ENCODE data around the gene OGFR.

Gene OGFR

DNA sequence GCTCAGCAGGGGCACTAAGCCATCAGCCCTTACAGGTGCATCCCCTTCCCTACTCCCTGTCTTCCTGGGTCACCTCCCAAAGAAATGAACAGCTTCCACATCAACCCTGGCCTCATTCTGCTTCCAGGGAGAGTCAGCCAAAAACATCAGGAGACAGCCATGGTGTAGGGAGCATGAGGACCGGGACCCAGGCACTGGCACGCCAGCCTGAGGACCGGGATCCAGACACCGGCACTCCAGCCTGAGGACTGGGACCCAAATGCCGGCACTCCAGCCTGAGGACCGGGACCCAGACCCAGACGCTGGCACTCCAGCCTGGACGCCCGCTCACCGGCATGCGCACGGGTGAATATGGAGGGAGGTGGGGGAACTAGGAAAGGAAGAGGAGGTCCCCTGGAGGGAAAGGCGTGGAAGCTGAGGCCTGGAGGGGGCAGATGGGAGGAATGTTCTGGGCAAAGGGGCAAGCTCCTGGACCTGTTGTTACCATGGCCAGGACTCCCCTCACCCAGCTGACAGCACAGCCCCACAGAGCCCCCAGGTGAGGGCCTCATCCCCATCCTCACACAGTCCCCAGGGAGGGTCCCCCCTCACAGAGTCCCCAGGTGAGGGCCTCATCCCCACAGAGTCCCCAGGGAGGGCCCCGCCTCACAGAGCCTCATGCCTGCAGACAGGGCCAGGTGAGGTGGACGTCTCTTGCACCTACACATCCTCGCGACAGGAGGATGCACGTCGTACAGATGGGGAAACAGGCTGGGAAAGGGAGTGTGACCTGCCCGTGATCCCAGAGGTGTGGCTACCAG is 34.3 kb upstream of the OGFR start:
- DNase-seq = no peak

DNA sequence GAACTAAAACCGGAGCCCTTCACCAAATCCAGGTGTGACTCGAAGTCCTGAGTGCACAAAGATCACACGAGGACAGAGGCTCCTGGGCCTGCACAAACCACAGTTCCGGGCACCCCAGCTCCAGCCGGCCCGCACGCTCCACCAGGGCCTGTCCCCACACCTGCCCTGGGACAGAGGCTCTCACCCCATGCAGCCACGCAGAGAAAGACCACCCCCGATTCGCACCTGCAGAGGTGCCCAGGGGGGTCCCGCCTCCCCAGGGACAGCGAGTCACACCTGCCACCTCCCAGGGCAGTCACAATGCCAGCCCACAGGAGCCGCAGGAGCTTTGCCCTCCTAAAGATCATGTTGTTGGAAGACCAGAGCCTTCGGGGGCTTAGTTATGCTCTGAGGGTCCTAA is 33.7 kb upstream of the OGFR start:
- no peak for DNase-seq

DNA sequence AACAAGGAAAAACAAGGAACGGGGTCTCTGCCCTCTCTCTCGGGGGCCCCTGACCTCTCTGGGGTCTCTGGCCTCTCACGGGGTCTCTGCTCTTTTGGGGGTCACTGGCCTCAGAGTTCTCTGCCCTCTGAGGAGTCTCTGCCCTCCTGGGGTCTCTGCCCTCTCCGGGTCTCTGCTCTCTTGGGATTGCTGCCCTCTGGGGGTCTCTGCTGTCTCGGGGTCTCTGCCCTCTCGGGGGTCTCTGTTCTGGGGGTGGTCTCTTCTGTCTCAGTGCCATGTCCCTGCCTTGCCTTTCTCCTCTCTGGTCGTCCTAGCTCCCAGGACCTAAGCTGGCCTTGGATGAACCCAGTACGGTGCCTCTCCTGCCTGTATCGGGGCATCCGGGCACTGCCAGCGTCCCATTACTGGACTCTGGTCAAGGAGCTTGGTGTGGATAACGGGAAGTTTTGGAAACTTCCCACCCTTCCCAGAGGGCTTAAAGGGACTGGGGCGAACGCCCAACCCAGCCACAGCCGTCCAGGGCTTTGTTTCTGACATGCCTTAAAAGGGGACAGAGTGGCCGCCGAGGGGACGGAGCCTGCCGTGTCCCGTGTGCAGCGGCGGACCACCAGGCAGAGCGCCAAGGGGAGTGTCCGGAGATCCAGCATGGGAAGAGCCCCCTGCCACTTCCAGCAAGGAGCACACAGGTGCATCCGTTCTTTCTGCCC is 33.1 kb upstream of the OGFR start:
- DNase-seq = no peak

DNA sequence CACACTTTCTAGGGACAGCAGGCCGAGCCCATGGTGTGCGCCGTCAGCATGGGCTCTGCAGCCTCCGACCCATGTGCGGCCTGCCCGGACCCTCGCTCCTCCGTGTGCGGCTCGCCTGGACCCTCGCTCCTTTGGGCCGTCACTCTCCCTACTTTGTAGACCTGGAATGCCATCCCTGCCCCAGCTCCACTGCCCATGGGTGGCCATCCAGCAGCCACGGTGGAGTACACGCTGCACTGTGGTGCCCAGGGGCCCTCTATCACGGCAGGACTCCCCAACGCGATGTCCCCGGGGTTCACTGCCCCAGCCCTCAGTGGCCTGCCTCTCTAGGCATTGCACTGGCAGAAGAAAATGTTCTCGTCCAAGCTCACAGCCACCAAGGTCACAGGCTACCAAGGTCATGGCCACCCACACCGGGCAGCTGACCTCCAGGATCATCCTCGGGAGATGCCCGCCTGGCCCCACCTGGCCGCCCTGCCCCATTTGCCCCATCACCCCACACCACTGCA is 32.5 kb upstream of the OGFR start:
- no peak for DNase-seq

DNA sequence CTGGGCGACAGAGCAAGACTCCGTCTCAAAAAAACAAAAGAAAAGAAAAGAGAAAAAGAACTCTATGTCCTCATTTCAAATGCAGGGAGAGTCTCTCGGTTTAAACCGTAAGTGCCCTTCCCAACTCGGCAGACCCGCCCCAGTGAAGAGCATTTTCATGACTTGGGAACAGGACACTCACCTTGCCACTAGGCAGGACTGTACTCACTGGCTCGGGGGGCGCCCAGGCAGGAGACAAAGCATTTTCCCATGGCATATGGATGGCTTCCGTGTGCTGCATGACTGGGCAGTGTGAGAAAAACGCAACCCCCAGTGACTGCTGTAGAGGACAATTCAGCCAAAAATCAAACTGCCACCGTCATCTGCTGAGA is 32.0 kb upstream of the OGFR start:
- DNase-seq = no peak

DNA sequence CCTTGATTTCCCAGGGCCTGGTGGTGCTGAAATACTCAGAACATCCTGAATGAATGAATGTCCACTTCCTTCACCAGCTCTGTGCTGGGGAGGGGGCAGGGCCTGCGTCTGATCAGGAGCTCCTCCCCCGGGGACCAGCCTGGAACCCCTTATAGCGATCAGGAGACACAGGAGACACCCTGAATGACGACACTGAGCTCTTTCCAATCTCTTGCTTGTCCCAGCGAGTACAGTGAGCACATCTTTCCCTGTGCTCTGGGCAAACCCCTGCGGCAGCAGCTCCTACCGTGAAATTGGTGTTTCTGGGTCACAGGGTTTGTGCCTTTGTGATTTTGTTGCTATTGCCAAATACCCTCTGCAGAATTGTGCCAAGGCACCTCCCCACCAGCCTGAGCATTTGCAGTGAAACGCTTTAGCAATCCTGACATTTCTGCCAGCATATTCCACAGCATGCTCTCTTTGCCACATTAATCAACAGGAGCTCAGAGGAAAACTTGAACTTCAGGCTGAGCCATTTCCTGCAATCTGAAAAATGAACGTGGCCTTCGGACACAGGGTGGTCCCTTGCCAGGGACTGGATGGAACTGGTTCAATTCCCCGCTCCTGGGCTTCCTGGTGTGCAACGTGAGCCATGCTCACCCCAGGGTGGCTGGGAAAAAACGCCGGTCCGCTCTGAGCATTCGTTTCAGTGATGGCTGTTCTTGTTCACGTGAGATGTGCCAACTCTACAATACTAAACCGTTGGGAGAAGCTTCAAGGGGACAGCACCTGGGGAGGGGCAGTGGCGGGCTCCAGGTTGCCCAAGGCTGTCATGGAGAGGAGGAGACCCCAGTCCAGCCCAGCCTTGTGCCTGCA is 31.4 kb upstream of the OGFR start:
- DNase-seq = no peak

DNA sequence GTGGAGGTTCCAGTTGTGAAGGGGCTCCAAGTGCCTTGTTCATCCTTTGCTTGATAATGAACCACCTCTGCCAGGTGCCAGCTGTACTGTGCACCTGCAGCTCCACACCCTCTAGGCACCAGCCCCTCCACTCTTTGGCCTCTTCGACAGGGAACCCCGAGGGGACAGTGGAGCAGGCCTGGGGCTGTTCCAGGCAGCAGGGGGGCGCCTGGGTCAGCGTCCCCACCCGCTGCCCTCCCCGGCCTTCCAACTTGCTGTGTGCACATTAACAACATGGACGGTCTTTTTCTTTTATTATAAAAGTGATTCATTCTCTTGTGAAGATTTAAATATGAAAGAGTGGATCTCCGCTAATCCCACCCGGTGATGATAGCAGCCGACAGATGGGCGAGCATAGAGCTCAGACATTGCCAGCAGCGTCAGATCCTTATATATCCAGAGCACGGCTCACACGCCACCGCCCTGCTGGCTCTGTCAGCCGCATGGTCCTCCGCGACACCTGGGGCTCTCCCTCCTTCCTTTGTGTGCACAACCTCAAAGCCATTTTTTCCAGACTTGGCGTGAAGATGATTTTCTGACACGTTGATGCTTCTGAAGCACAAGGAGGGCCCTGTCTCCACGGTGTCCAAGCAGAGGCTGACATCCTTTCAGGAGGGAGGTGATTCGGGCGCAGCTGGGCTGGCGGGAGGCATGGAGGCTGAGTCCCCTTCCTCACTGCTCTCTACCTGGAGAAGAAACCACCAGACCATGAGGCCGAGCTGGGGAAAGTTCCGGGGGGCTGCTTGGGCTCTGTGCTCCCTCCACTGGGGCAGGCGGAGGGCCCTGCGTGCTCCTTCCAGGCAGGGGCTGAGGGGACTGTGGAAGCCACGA is 30.6 kb upstream of the OGFR start:
- DNase-seq = no peak

DNA sequence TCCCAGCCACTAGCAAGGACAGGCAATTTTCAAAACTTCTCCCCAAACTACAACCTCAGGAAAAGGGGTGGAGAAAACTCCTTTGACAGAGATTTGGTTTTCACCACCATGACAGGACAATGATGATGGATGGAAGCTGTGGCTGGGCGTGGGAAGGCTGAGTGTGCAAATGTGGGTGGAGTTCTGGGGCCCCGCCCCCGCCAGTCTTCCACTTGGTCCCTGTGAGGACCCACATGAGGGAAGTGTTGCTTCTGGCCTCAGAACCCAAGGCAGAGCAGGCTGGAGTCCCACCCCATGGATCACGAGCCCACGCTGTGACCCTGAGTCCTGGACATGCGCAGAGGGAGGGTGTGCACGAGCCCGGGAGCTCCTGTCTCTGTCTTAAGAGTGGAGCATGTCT is 29.9 kb upstream of the OGFR start:
- DNase-seq = no peak

DNA sequence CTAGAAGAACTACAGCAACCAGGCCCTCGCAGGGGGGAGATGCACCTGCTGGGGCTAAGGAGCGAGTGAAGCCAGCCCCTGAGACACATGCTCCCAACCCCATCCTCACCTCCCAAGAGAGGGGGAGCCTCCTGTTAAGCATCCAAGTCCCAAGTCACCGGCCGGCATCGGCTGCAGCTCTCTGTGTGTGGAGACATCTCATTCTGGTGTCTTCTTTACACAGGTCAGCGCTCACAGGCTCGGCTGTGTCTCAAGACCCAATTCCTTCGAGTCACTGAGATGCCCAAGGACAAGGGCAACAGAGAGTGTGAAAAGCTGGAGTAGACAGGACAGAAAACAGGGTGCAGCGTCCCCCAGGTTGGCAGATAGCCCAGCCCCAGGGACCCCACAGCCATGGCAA is 29.4 kb upstream of the OGFR start:
- no peak for DNase-seq

DNA sequence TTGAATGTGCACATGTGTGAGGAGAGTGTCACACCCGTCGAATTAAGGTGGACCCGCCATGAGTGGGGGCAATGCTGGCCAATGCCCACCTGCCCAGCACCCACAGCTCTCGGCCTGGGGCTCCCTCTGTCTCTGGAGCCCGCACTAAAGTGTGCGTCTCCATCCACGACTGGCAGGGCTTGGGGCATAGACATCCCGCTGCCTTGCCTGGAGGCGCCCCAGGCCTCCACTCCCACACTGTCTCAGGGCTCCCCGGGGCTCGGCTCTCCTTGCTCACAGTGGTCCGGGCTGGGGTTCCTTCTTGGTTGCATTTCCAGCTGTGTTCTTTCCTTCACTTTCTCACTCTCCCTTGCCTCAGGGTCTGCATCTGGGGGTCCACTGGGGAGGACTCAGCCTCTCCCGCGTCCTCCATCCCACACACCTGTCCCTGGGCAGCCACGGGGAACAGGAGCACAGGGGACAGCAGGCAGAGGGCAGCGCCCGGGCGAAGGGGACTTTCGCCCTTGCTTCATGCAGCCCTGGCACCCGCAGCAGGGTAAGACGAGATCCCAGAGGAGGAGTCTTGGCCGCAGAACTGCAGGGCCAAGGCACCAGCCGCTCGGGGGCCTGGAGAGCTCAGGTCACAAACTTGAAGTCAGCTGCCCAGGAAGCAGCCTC is 28.5 kb upstream of the OGFR start:
- no peak for DNase-seq

DNA sequence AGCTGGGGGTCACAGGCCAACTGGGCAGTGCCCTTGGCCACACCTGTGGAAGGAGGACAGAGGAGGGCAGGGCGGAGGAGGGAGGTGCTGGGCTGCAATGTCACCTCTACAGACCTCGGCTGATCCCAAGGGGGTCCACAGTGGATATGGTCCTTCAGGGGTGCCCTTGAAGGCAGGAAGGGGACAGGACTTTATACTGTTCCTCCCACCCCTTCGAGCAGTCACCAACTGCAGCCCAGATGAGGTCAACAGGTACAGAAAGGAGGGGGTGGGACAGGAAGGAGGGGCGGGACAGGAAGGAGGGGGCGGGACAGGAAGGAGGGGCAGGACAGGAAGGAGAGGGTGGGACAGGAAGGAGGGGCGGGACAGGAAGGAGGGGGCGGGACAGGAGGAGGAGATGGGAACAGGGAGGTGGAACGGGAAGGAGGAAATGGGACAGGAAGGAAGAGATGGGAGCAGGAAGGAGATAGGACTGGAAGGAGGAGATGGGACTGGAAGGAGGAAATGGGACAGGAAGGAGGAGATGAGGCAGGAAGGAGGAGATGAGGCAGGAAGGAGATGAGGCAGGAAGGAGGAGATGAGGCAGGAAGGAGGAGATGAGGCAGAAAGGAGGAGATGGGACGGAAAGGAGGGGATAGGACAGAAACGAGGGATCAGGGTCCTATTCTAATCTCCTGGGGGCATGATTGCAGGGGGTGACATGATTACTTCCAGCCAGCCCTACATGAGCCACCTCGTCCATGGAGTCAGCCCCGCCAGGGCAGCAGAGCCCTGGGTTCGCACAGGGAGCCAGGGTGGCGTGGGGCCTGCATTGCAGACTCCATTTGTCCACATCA is 27.7 kb upstream of the OGFR start:
- peak; percentile 76 for DNase-seq

DNA sequence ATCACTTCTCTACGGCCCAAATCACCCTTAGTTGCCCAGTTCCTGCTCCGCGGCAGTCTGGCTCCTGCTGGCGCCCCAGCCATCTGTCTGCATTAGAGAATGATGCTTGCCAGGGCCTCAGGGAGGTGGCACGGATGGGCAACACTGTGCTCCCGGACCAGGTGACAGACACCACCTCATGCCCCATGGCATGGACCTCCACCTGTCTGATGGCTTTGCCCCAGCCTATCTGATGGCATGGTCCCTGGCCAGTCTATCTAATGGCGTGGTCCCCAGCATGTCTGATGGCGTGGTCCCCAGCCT is 27.2 kb upstream of the OGFR start:
- DNase-seq = no peak

DNA sequence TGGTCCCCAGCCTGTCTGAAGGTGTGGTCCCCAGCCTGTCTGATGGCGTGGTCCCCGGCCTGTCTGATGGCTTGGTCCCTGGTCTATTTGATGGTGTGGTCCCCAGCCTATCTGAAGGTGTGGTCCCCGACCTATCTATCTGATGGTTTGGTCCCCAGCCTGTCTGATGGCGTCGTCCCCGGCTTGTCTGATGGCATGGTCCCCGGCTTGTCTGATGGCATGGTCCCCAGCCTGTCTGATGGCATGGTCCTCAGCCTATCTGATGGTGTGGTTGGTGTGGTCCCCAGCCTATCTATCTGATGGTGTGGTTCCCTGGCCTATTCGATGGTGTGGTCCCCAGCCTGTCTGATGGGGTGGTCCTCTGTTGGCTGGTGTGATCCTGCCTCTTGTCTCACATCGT is 26.6 kb upstream of the OGFR start:
- DNase-seq = no peak

DNA sequence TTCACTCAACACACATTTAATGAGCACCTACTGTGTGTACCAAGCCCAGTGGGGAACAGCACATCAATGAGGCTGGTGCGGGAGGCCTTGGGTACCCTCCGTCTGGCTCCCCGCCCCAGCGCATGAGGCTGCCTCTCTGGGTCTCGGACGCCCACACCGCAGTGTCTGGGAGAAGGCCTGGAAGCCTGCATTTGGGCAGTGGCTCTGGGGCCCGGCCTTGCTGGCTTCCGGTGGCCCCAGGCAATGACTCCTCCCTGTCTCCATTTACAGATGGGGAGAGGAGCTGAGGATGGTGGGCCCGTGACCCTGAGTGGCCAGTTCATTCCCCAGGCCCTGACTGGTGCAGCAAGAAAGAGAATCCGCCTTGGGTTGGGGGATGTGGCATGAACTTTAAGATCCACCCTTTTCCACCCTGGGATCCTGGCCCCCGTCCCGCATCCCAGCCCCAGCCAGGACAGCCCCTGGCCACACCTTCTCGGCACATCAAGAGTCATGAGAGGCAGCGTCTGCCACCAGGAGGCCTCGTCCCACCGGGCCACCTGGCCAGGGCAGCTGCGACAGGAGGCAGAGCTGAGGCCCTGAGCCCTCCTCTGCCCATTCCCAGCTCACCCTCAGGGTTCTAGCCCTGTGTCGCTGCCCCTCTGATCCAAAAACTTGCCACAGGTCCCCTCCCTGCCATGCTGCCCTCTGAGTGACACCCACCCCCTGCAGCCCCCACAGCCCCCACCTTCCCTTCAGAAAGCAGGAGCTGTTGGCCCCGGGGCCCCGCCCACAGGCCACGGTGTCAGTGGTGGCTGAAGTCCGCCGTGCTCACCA is 25.8 kb upstream of the OGFR start:
- no peak for DNase-seq

DNA sequence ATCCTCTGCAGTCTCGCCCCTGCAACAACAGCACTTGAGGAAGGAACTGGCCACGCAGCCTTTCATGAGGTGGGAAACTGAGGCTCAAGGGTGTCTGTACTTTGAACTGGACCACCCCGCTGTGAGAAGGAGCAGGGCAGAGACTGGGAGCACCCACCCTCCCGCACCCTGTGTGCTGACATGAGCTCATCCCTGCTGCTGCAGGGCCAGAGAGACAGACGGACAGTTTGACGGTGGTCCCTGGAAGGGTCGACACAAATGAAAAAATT is 25.3 kb upstream of the OGFR start:
- no peak for DNase-seq

DNA sequence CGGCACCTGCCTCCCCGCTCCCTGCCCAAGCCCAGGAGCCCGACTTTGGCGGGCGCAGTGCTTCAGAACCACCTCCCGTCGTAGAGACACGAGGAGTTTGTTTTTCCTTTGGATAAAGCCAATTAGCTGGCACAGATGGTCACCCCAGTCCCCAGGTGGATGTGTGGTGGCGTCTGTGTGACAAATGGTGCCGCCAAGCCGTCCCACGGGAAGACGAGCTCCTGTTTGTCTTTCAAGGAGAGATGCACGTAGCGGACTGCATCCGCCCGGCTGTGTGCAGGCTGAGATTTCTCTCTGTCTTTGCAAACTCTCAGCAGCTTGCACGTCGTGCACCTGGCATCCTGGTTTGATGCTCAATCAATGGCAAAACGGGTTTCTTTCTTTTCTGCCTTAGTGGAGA is 24.4 kb upstream of the OGFR start:
- no peak for DNase-seq

DNA sequence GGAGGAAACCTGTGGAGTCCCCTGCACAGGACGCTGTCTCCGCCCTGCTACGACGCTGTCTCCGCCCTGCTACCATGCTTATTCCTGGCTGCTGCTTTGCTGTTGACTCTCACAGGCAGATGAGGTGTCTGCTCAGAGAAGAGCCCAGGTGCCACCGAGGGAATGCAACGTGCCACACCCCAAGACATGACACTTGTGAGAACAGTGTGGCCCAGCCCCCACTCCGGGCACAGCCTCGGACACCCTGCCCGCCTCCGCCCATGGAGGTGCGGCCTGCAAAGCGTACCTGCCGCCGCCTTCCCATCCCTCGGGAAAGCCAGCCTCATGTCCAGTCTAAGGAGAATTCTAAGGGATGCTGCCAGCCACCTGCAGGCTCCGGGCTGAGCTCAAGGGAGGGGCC is 23.9 kb upstream of the OGFR start:
- DNase-seq = no peak

DNA sequence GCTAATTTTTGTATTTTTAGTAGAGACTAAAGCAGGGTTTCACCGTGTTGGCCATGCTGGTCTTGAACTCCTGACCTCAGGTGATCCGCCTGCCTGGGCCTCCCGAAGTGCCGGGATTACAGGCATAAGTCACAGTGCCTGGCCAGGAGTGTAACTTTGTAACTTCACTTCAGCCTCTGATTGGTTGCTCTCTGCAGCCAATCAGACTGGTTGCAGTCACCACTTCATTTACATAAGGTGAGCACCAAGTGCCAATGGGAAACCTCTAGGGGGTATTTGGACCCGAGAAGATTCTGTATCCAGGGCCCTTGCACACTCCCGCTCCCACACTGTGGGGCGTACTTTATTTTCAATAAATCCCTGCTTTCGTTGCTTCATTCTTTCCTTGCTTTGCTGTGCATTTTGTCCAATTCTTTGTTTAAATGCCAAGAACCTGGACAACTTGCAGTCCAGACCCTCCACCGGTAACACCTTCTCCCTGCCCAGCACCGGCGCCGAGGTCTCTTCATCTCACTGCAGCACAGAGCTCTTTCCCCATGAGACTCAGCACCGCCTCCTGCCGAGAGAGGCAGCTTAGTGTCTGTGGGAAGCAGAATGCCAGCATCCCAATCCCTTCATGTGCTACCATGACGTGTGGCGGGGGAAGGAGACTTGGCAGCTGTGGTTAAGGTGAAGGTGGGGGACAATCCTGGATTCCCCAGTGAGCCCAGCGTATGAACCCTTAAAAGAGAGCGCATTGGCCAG is 22.3 kb upstream of the OGFR start:
- no peak for DNase-seq

DNA sequence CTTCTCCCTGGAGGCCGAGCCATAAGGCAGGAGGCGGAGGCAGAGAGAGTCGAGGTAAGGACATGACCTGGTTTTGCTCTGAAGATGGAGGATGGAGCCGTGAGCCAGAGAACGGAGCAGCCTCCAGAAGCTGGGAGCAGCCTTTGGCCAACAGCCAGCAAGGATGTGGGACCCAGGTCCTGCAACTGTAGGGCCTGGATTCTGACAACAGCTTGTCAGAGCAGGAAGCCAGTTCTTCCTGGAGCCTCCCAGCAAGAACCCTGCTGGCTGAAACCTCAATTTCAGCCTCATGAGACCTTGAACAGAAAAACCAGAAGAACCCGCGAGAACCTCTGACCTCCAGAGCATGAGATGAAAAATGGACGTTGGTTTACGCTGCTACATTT is 21.7 kb upstream of the OGFR start:
- DNase-seq = no peak

DNA sequence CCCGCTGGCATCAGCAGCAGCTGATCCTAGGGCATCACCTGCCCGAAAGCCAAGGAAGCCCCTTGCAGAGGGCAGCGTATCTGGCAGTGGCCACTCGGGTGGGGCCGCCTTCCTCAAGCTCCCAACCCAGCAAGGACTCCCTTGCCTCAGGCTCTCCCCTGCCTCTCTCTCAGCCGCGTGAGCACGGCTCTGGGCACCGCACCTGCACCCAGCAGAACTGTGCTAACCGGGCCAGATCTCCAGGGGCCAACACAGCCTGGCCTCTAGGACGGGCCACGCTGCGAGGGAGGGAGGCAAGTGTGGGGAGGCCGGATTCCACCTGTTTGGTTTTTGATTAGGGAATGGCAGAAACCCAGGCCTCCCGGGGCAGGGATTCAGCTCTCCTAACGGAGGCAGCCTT is 20.1 kb upstream of the OGFR start:
- no peak for DNase-seq

Data from activated effector memory CD4-positive, alpha-beta T cell treated with anti-CD3 and anti-CD28 coated beads, Interleukin-2, amount 50 U/mL, for 16 hours (primary cell).